Stimulated activated CD4-positive, alpha-beta T cell treated with anti-CD3 and anti-CD28 coated beads, Interleukin-12 subunit alpha, Interleukin-12 subunit beta, amount 100 ng/mL, for 48 hours (primary cell): ENCODE results near the gene PITPNB.

Experiments
- DNase-seq, 3 donors: peaks; one replicate each; pipeline ENCODE4 v3.0.0-alpha.2; 2020; ENCODE audit warnings: low read depth in 2 of 3, low spot score in 1 of 3

PITPNB gene

GRCh38 chr22:27863001-27863400, 56.1 kb downstream of the PITPNB start:
- DNase-seq: no peak

GRCh38 chr22:27859336-27859735, 59.7 kb downstream of the PITPNB start:
- DNase-seq: no peak

- no peak for DNase-seq
Observed at GRCh38 chr22:27858626-27859025, 60.4 kb downstream of the PITPNB start.

- DNase-seq: no peak
Observed at GRCh38 chr22:27857443-27857842, 61.6 kb downstream of the PITPNB start.

GRCh38 chr22:27856386-27856785, 62.7 kb downstream of the PITPNB start:
- DNase-seq: no peak

GRCh38 chr22:27853424-27853823, 65.6 kb downstream of the PITPNB start:
- DNase-seq: no peak

- no peak for DNase-seq
Observed at GRCh38 chr22:27851974-27852746, 66.9 kb downstream of the PITPNB start.

- DNase-seq: no peak
Observed at GRCh38 chr22:27850000-27850521, 69.0 kb downstream of the PITPNB start.

- no peak for DNase-seq
Observed at GRCh38 chr22:27848005-27848404, 71.1 kb downstream of the PITPNB start.

GRCh38 chr22:27846910-27847309, 72.1 kb downstream of the PITPNB start:
- no peak for DNase-seq

GRCh38 chr22:27846248-27846757, 72.8 kb downstream of the PITPNB start:
- no peak for DNase-seq

GRCh38 chr22:27845644-27846043, 73.4 kb downstream of the PITPNB start:
- no peak for DNase-seq

- DNase-seq: no peak
Observed at GRCh38 chr22:27844656-27845591, 74.1 kb downstream of the PITPNB start.

GRCh38 chr22:27844256-27844655, 74.8 kb downstream of the PITPNB start:
- DNase-seq: no peak

- no peak for DNase-seq
Observed at GRCh38 chr22:27843441-27843840, 75.6 kb downstream of the PITPNB start.

GRCh38 chr22:27842669-27843431, 76.2 kb downstream of the PITPNB start:
- no peak for DNase-seq

GRCh38 chr22:27842201-27842600, 76.9 kb downstream of the PITPNB start:
- no peak for DNase-seq

GRCh38 chr22:27840436-27840835, 78.6 kb downstream of the PITPNB start:
- no peak for DNase-seq

GRCh38 chr22:27839057-27839660, 79.9 kb downstream of the PITPNB start:
- no peak for DNase-seq

- DNase-seq: no peak
Observed at GRCh38 chr22:27836181-27836580, 82.9 kb downstream of the PITPNB start.

- DNase-seq: no peak
Observed at GRCh38 chr22:27835446-27835845, 83.6 kb downstream of the PITPNB start.
